Measurements from ENCODE around the gene KCTD7.
"Not testable (repeated sequence)": the region's sequence is repeated elsewhere in the genome, so short reads cannot be mapped to it uniquely, and the experiment has no call there.

KCTD7 gene

GRCh38 chr7:66683770-66684123 lies 55.1 kb downstream of the KCTD7 start:
- DNase-seq: no peak

GRCh38 chr7:66685663-66686062 lies 57.0 kb downstream of the KCTD7 start:
- DNase-seq: not testable (repeated sequence)

- no peak for DNase-seq
Measured at GRCh38 chr7:66687186-66687585, 58.5 kb downstream of the KCTD7 start.

GRCh38 chr7:66687672-66688071 lies 59.0 kb downstream of the KCTD7 start:
- DNase-seq: not testable (repeated sequence)

- no peak for DNase-seq
Measured at GRCh38 chr7:66689081-66689480, 60.4 kb downstream of the KCTD7 start.

GRCh38 chr7:66693331-66693730 lies 64.7 kb downstream of the KCTD7 start:
- DNase-seq: no peak
